ENCODE results near the gene ARMC12. TPM values are rescaled to one million over a fixed set of nuclear protein-coding genes. Genes with fewer than 3 reads are reported as not detected.

ARMC12 gene
- total and polyA plus RNA-seq, 2 experiments from 2014 or later, result 0.90 to 0.94 TPM

DNA sequence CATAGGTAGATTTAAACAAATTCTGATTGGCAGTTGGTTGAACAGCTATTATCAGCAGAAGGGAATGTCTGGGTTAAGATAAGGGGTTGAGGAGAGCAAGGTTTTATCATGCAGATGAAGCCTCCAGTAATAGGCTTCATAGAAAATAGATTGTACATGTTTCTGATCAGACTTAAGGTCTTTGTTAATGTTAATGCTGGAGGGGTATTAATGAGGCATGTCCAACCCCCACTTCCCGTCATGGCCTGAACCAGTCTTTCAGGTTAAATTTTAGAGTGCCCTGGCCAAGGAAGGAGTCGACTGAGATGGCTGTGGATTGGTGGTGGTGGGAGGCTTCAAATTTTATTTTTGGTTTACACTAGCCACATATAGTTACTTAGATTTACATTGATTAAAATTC is 47.4 kb downstream of the ARMC12 start:
- Mint-ChIP-seq H3K27ac (no peak overlapping the region), H3K4me3 (no peak overlapping the region), H3K4me1 (peaks cover 13% of the 10 kb centered on the region), H3K36me3 (ENCODE audit: low read depth) (no peaks in the 10 kb centered on the region), H3K27me3 (ENCODE audit: insufficient read depth, low read depth, poor library complexity) (peaks cover 4% of the 10 kb centered on the region), H3K9me3 (no peaks in the 10 kb centered on the region; the same call in 2 of the 3 replicates)
- Histone ChIP-seq H4K20me1 (replicated peaks; ENCODE audit: insufficient read depth) (no peaks in the 10 kb centered on the region), H3K27ac (ENCODE audit: low read depth) (no peak overlapping the region), H3K4me3 (no peak overlapping the region), H3K36me3 (ENCODE audit: insufficient read depth) (no peaks in the 10 kb centered on the region), H2AFZ (no peak overlapping the region), H3K9me2 (ENCODE audit: insufficient read depth) (no peaks in the 10 kb centered on the region; the same call in 1 of the 2 replicates), H3K4me2 (no peak overlapping the region), H3K4me1 (ENCODE audit: insufficient read depth) (peaks cover 6% of the 10 kb centered on the region; the same call in 1 of the 2 replicates), H3K79me2 (replicated peaks; ENCODE audit: insufficient read depth) (no peaks in the 10 kb centered on the region), H3K27me3 (ENCODE audit: insufficient read depth) (no peaks in the 10 kb centered on the region), H3F3A (replicated peaks; ENCODE audit: low read depth) (0 out of 2 replicates have a peak, but pooled peaks cover 2% of the 10 kb centered on the region)
- TF ChIP-seq, protein P1, sequence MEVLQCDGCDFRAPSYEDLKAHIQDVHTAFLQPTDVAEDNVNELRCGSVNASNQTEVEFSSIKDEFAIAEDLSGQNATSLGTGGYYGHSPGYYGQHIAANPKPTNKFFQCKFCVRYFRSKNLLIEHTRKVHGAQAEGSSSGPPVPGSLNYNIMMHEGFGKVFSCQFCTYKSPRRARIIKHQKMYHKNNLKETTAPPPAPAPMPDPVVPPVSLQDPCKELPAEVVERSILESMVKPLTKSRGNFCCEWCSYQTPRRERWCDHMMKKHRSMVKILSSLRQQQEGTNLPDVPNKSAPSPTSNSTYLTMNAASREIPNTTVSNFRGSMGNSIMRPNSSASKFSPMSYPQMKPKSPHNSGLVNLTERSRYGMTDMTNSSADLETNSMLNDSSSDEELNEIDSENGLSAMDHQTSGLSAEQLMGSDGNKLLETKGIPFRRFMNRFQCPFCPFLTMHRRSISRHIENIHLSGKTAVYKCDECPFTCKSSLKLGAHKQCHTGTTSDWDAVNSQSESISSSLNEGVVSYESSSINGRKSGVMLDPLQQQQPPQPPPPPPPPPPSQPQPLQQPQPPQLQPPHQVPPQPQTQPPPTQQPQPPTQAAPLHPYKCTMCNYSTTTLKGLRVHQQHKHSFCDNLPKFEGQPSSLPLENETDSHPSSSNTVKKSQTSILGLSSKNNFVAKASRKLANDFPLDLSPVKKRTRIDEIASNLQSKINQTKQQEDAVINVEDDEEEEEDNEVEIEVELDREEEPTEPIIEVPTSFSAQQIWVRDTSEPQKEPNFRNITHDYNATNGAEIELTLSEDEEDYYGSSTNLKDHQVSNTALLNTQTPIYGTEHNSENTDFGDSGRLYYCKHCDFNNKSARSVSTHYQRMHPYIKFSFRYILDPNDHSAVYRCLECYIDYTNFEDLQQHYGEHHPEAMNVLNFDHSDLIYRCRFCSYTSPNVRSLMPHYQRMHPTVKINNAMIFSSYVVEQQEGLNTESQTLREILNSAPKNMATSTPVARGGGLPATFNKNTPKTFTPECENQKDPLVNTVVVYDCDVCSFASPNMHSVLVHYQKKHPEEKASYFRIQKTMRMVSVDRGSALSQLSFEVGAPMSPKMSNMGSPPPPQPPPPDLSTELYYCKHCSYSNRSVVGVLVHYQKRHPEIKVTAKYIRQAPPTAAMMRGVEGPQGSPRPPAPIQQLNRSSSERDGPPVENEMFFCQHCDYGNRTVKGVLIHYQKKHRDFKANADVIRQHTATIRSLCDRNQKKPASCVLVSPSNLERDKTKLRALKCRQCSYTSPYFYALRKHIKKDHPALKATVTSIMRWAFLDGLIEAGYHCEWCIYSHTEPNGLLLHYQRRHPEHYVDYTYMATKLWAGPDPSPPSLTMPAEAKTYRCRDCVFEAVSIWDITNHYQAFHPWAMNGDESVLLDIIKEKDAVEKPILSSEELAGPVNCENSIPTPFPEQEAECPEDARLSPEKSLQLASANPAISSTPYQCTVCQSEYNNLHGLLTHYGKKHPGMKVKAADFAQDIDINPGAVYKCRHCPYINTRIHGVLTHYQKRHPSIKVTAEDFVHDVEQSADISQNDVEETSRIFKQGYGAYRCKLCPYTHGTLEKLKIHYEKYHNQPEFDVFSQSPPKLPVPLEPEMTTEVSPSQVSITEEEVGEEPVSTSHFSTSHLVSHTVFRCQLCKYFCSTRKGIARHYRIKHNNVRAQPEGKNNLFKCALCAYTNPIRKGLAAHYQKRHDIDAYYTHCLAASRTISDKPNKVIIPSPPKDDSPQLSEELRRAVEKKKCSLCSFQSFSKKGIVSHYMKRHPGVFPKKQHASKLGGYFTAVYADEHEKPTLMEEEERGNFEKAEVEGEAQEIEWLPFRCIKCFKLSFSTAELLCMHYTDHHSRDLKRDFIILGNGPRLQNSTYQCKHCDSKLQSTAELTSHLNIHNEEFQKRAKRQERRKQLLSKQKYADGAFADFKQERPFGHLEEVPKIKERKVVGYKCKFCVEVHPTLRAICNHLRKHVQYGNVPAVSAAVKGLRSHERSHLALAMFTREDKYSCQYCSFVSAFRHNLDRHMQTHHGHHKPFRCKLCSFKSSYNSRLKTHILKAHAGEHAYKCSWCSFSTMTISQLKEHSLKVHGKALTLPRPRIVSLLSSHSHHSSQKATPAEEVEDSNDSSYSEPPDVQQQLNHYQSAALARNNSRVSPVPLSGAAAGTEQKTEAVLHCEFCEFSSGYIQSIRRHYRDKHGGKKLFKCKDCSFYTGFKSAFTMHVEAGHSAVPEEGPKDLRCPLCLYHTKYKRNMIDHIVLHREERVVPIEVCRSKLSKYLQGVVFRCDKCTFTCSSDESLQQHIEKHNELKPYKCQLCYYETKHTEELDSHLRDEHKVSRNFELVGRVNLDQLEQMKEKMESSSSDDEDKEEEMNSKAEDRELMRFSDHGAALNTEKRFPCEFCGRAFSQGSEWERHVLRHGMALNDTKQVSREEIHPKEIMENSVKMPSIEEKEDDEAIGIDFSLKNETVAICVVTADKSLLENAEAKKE (CRISPR knock-in tag; IDR thresholded peaks at IDR 0.05), result no peak
- TF ChIP-seq, protein P2, sequence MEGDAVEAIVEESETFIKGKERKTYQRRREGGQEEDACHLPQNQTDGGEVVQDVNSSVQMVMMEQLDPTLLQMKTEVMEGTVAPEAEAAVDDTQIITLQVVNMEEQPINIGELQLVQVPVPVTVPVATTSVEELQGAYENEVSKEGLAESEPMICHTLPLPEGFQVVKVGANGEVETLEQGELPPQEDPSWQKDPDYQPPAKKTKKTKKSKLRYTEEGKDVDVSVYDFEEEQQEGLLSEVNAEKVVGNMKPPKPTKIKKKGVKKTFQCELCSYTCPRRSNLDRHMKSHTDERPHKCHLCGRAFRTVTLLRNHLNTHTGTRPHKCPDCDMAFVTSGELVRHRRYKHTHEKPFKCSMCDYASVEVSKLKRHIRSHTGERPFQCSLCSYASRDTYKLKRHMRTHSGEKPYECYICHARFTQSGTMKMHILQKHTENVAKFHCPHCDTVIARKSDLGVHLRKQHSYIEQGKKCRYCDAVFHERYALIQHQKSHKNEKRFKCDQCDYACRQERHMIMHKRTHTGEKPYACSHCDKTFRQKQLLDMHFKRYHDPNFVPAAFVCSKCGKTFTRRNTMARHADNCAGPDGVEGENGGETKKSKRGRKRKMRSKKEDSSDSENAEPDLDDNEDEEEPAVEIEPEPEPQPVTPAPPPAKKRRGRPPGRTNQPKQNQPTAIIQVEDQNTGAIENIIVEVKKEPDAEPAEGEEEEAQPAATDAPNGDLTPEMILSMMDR (conservative IDR thresholded peaks at IDR 0.05; ENCODE audit: low read depth in 2 of 2), result no peak
- TF ChIP-seq JUNB (IDR thresholded peaks at IDR 0.05; ENCODE audit: unreplicated experiment) (no peak), ZNF331 (CRISPR knock-in tag; IDR thresholded peaks at IDR 0.05; ENCODE audit: low read depth) (no peak), NANOG (IDR thresholded peaks at IDR 0.05; ENCODE audit: borderline replicate concordance) (no peak), ZNF114 (CRISPR knock-in tag; IDR thresholded peaks at IDR 0.05) (no peak), CREB1 (CRISPR knock-in tag; IDR thresholded peaks at IDR 0.05; ENCODE audit: low read depth) (no peak), POLR2AphosphoS5 (IDR thresholded peaks at IDR 0.05; ENCODE audit: low read depth) (no peak), EZH2phosphoT487 (IDR thresholded peaks at IDR 0.05; ENCODE audit: unreplicated experiment) (no peak), STAT1 (IDR thresholded peaks at IDR 0.05; ENCODE audit: unreplicated experiment) (no peak), EZH2 (IDR thresholded peaks at IDR 0.05; ENCODE audit: low read depth, unreplicated experiment) (no peak)
- TF ChIP-seq, protein P3, sequence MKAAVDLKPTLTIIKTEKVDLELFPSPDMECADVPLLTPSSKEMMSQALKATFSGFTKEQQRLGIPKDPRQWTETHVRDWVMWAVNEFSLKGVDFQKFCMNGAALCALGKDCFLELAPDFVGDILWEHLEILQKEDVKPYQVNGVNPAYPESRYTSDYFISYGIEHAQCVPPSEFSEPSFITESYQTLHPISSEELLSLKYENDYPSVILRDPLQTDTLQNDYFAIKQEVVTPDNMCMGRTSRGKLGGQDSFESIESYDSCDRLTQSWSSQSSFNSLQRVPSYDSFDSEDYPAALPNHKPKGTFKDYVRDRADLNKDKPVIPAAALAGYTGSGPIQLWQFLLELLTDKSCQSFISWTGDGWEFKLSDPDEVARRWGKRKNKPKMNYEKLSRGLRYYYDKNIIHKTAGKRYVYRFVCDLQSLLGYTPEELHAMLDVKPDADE (IDR thresholded peaks at IDR 0.05), result no peak
- TF ChIP-seq, protein P4, sequence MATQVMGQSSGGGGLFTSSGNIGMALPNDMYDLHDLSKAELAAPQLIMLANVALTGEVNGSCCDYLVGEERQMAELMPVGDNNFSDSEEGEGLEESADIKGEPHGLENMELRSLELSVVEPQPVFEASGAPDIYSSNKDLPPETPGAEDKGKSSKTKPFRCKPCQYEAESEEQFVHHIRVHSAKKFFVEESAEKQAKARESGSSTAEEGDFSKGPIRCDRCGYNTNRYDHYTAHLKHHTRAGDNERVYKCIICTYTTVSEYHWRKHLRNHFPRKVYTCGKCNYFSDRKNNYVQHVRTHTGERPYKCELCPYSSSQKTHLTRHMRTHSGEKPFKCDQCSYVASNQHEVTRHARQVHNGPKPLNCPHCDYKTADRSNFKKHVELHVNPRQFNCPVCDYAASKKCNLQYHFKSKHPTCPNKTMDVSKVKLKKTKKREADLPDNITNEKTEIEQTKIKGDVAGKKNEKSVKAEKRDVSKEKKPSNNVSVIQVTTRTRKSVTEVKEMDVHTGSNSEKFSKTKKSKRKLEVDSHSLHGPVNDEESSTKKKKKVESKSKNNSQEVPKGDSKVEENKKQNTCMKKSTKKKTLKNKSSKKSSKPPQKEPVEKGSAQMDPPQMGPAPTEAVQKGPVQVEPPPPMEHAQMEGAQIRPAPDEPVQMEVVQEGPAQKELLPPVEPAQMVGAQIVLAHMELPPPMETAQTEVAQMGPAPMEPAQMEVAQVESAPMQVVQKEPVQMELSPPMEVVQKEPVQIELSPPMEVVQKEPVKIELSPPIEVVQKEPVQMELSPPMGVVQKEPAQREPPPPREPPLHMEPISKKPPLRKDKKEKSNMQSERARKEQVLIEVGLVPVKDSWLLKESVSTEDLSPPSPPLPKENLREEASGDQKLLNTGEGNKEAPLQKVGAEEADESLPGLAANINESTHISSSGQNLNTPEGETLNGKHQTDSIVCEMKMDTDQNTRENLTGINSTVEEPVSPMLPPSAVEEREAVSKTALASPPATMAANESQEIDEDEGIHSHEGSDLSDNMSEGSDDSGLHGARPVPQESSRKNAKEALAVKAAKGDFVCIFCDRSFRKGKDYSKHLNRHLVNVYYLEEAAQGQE (IDR thresholded peaks at IDR 0.05; ENCODE audit: unreplicated experiment), result no peak
- DNase-seq (ENCODE audit: low spot score), result no peak
- ATAC-seq, result no peak
